ENCODE measurements around the gene TSC22D2. TPM values are rescaled to one million over a fixed set of nuclear protein-coding genes. Genes with fewer than 3 reads are reported as not detected.

The TSC22D2 gene
- total RNA-seq, 4 donors from 2014 or later = 12.5 to 15.9 (median 14.6) TPM

DNA sequence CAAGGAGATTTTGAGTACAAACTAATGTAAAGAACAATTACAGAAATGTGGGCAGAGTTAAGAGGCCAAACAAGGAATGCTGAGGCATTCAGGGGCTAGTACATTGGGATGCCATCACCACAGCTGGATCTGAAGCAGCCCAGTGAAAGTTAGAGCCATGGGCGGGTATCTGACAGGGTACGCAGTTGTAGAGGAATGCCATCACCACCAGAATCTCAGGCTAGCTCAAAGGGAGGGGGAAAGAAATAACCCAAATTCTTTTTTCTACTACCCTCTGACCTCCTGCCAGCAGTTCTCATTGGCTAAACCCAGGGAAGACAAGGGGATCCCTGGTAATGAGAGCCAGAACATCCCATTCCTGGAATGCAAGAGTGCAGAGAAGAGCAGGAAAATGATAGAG lies 9.0 kb upstream of the TSC22D2 start:
- WGBS, 2 donors = 88 to 92% methylated on average over 2 of the region's 2 CpGs
- TF ChIP-seq, protein P1, sequence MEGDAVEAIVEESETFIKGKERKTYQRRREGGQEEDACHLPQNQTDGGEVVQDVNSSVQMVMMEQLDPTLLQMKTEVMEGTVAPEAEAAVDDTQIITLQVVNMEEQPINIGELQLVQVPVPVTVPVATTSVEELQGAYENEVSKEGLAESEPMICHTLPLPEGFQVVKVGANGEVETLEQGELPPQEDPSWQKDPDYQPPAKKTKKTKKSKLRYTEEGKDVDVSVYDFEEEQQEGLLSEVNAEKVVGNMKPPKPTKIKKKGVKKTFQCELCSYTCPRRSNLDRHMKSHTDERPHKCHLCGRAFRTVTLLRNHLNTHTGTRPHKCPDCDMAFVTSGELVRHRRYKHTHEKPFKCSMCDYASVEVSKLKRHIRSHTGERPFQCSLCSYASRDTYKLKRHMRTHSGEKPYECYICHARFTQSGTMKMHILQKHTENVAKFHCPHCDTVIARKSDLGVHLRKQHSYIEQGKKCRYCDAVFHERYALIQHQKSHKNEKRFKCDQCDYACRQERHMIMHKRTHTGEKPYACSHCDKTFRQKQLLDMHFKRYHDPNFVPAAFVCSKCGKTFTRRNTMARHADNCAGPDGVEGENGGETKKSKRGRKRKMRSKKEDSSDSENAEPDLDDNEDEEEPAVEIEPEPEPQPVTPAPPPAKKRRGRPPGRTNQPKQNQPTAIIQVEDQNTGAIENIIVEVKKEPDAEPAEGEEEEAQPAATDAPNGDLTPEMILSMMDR (IDR thresholded peaks at IDR 0.05) = no peak
- TF ChIP-seq POLR2A (IDR thresholded peaks at IDR 0.05) (no peak), EP300 (IDR thresholded peaks at IDR 0.05) (no peak)

DNA sequence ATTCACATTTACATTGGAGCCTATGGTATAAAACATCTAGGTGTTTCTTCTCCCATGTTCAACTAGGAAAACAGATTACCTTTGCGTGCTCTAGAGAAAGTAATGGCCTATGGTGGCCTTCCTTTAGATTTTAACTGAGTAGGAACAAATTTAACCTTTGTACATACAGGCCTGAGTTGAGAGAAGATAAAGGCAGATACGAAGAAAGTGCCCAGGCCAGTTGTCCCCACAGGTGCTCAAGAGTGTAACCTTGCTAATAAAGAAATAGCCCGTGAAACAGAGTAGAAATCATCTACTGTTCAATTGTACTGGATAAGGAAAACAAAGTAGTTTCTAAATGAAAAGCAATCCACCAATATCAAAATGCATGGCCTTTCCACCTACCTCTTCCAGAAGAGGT lies 6.8 kb upstream of the TSC22D2 start:
- H3K27ac ChIP-seq = no peak overlapping the region
- H3K36me3 ChIP-seq = no peaks in the 10 kb centered on the region
- peaks cover 0 to 4% (median 0%) of the 10 kb centered on the region in 4 donors for H3K4me1 ChIP-seq
- no peaks in the 10 kb centered on the region for H3K27me3 ChIP-seq
- DNase-seq (ENCODE audit: low spot score in 2 of 2) = no peak
- H3K4me3 ChIP-seq = no peak overlapping the region
- TF ChIP-seq, protein P1 (IDR thresholded peaks at IDR 0.05) = no peak
- no peak for TF ChIP-seq EP300 (IDR thresholded peaks at IDR 0.05)
- no peaks in the 10 kb centered on the region for H3K9me3 ChIP-seq
- WGBS, 2 donors = 85 to 88% methylated on average over 3 of the region's 3 CpGs

More for the DNA sequence above, 9.0 kb upstream of the TSC22D2 start:
- H3K9me3 ChIP-seq = no peaks in the 10 kb centered on the region
- H3K36me3 ChIP-seq = no peaks in the 10 kb centered on the region
- no peak overlapping the region for H3K4me3 ChIP-seq
- no peaks in the 10 kb centered on the region for H3K4me1 ChIP-seq
- H3K27ac ChIP-seq = no peak overlapping the region
- no peaks in the 10 kb centered on the region for H3K27me3 ChIP-seq
- no peak for DNase-seq (ENCODE audit: low spot score in 2 of 2)

DNA sequence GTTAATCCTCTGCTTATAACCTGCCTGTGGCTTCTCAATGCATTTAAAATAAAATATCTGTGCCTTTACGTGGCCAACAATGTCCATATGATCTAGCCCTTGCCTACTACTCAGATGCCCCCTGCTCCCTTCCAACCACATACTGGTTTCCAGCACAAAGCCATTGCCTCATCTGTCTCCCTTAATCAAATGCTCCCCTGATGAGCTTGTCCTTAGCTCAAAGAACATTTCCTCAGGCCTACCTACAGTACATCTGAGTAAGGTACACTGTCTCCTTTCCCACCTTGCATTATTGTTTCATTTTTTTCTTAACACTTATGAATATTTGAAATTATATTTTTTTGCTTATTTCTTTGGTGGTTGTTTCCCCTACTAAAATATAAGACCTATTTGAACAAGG lies 5.9 kb upstream of the TSC22D2 start:
- H3K27me3 ChIP-seq = no peaks in the 10 kb centered on the region
- 86 to 93% methylated on average over 1 of the region's 1 CpG for WGBS, 2 donors
- no peaks in the 10 kb centered on the region for H3K9me3 ChIP-seq
- TF ChIP-seq EP300 (IDR thresholded peaks at IDR 0.05) (no peak), POLR2A (IDR thresholded peaks at IDR 0.05) (no peak)
- TF ChIP-seq, protein P1 (IDR thresholded peaks at IDR 0.05) = no peak
- no peak overlapping the region for H3K4me3 ChIP-seq
- no peak for DNase-seq (ENCODE audit: low spot score in 2 of 2)
- H3K4me1 ChIP-seq = peaks cover 0 to 13% (median 0%) of the 10 kb centered on the region in 4 donors
- H3K27ac ChIP-seq = no peak overlapping the region
- H3K36me3 ChIP-seq = no peaks in the 10 kb centered on the region

DNA sequence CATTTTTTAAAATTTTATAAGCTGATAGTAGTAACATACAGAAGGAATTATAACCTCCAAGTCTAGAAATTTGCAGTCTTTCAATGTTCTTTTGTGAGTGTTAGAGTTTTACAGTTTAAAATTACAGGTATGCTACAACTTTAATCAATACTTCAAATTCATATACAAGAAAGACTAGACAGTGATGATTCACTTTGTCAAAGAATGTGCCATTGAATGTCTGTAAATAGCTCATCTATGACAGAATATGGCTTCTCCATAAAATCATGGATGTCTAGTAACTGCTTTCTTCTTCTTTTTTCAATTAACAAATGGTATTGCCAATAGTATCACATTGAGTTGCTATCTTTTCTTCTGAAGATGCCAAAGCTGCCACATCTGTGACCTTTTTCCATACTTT lies 4.1 kb upstream of the TSC22D2 start:
- DNase-seq (ENCODE audit: low spot score in 2 of 2) = no peak
- H3K27ac ChIP-seq = no peak overlapping the region
- H3K36me3 ChIP-seq = no peaks in the 10 kb centered on the region
- H3K9me3 ChIP-seq = no peaks in the 10 kb centered on the region
- peaks cover 0 to 13% (median 0%) of the 10 kb centered on the region in 4 donors for H3K4me1 ChIP-seq
- TF ChIP-seq POLR2A (IDR thresholded peaks at IDR 0.05) = no peak
- TF ChIP-seq EP300 (IDR thresholded peaks at IDR 0.05) = no peak
- TF ChIP-seq, protein P1 (IDR thresholded peaks at IDR 0.05) = no peak
- no peak overlapping the region for H3K4me3 ChIP-seq
- H3K27me3 ChIP-seq = no peaks in the 10 kb centered on the region

DNA sequence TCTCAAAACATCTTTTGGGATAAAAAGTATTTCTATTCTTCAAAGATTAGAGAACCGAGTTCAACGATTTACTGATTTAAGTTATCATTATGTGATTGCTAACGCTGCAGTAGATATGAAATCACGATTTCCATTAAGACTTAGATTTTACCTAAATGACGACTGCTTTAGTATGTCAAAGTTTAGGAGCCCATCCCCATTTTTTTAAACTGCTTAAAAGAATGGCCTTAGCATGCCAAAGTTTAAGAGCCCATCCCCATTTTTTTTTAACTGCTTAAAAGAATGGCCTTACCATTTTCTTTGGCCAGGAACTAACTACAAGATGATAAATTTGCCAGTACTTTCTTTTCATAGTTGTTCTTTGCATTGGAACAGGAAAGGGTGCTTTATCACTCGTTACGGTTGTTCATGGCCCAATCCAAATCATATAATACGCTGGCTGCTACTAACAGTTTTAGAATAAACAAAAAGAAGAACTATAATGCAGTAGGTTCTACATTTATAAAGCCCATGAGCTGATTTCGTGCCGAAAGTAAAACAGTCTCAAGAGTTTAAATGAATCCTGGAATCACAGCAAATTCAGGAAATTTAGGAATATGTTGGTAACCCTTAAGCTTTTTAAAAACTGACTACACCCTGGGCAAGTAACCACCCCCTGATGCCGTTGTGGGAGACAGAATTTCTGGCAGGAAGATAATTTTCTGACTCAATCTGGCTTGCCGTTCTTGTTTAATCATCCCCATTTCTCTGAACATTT lies 869 bp upstream of the TSC22D2 start:
- WGBS, 2 donors = 23 to 27% methylated on average over 12 of the region's 12 CpGs

More for the DNA sequence above, 869 bp upstream of the TSC22D2 start:
- TF ChIP-seq EP300 (IDR thresholded peaks at IDR 0.05) (no peak), POLR2A (IDR thresholded peaks at IDR 0.05) (no peak)
- TF ChIP-seq, protein P1 (IDR thresholded peaks at IDR 0.05) = no peak
- Histone ChIP-seq H3K27ac (peak overlapping the region; percentile 99 to 100 (median 100)), H3K27me3 (no peaks in the 10 kb centered on the region), H3K4me1 (peaks cover 0 to 21% (median 0%) of the 10 kb centered on the region in 4 donors), H3K4me3 (peak overlapping the region; percentile 88 to 92 (median 91)), H3K9me3 (no peaks in the 10 kb centered on the region), H3K36me3 (no peaks in the 10 kb centered on the region)
- DNase-seq (ENCODE audit: low spot score in 2 of 2) = no peak

Data from tibial nerve (tissue), 4 donors.